ENCODE data around the gene PLCL1.

The PLCL1 gene

DNA sequence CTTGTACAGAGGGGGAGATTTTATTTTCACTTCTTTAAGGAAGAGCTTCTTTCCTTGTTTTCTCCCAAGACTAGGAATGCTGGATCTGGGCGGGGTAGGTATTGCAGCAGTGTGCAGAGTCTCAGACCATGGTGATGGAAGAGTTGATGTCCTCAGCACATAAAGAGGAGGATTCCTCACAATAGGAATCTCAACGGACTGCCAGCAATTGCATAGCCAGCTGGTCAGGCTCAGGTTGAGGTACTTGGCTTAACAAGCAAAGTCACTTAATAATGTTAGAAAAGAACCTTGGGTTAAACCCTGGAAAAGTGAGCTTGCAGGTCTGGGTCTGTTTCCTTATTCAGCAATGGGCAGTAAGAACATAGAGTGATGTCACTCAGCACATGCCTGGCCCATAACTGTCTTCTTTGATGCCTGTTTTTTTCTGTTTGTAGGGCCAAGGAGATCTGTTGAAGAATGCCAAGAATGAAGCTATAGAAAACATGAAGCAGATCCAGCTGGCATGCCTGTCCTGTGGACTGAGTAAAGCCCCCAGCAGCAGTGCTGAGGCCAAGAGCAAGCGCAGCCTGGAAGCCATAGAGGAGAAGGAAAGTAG lies 342.1 kb downstream of the PLCL1 start:
- no peak for DNase-seq (ENCODE audit: low read depth)
- no peak overlapping the region for H3K4me3 ChIP-seq (ENCODE audit: low read depth, low read length)
- TF ChIP-seq, protein P1, sequence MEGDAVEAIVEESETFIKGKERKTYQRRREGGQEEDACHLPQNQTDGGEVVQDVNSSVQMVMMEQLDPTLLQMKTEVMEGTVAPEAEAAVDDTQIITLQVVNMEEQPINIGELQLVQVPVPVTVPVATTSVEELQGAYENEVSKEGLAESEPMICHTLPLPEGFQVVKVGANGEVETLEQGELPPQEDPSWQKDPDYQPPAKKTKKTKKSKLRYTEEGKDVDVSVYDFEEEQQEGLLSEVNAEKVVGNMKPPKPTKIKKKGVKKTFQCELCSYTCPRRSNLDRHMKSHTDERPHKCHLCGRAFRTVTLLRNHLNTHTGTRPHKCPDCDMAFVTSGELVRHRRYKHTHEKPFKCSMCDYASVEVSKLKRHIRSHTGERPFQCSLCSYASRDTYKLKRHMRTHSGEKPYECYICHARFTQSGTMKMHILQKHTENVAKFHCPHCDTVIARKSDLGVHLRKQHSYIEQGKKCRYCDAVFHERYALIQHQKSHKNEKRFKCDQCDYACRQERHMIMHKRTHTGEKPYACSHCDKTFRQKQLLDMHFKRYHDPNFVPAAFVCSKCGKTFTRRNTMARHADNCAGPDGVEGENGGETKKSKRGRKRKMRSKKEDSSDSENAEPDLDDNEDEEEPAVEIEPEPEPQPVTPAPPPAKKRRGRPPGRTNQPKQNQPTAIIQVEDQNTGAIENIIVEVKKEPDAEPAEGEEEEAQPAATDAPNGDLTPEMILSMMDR (IDR thresholded peaks at IDR 0.05; ENCODE audit: control insufficient read depth, extremely low read depth, insufficient read depth) = no peak

DNA sequence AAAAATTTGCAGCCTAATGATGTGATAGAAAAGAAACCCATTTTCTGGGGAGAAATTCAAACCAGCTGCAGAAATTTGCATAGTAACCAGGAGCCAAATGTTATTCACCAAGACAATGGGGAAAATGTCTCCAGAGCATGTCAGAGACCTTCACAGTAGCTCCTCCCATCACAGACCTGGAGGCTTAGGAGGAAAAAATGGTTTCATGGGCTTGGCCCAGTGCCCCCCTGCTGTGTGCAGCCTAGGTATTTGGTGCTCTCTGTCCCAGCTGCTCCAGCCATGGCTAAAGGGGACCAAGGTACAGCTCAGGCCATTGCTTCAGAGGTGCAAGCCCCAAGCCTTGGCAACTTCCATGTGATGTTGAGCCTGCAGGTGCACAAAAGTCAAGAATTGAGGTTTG lies 352.9 kb downstream of the PLCL1 start:
- no peak for DNase-seq (ENCODE audit: low read depth)
- H3K4me3 ChIP-seq (ENCODE audit: low read depth, low read length) = no peak overlapping the region
- TF ChIP-seq, protein P1 (IDR thresholded peaks at IDR 0.05; ENCODE audit: control insufficient read depth, extremely low read depth, insufficient read depth) = no peak

DNA sequence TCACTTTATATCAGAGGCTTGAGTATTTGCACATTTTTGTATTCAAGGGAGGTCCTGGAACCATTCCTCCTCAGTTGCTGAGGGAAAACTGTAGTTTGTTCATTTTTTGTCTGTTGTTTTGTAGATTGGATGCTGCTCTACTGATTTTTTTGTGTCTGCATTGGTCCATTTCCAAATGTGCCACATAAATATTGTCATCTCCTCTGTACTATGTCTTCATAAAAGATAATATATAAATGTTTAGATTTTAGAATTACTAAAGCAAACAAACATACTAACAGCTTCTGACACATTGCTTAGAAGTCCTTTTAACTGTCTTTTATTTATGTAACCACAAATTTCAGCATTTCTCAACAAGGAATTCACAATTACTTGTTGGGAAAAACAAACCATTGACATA lies 356.8 kb downstream of the PLCL1 start:
- no peak for DNase-seq (ENCODE audit: low read depth)
- no peak overlapping the region for H3K4me3 ChIP-seq (ENCODE audit: low read depth, low read length)
- TF ChIP-seq, protein P1 (IDR thresholded peaks at IDR 0.05; ENCODE audit: control insufficient read depth, extremely low read depth, insufficient read depth) = no peak

DNA sequence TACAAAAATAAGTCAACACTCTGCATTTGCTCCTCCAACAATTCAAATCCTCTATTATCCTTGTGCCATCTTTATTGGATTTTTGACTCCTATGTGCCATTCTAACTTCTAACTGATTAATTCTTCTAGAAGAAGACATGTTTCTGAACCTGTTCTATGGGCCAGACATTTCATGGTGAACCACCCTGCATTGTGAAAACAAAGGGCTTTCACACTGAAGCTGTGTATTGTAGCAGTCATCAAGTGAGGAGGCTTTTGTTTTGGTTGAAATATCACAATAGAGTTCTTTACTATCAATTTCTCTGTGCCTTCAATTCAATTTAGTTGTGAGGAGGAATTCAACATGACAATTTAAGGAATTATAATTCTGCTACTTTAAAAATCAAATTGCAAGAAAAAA lies 357.9 kb downstream of the PLCL1 start:
- H3K4me3 ChIP-seq (ENCODE audit: low read depth, low read length) = no peak overlapping the region
- no peak for DNase-seq (ENCODE audit: low read depth)
- TF ChIP-seq, protein P1 (IDR thresholded peaks at IDR 0.05; ENCODE audit: control insufficient read depth, extremely low read depth, insufficient read depth) = no peak

DNA sequence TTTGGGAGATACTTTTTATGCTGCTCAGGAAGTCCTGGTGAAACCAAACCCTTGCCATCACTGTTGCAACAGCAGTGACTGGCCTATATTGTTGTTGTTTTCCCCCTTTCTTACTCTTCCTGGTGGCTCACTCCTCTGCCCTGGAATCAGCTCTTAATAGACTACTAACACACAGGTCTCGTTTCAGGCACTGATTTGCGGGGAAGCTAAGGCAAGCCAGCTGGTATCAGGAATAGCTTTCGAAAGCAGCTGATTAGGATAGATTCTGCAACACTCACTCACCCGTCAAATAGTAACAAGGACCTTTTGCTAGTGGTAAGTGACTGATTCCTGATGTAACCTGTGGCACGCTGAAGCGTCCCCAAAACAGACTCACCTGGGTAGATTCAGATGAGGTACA lies 360.4 kb downstream of the PLCL1 start:
- DNase-seq (ENCODE audit: low read depth) = no peak
- TF ChIP-seq, protein P1 (IDR thresholded peaks at IDR 0.05; ENCODE audit: control insufficient read depth, extremely low read depth, insufficient read depth) = no peak
- no peak overlapping the region for H3K4me3 ChIP-seq (ENCODE audit: low read depth, low read length)

DNA sequence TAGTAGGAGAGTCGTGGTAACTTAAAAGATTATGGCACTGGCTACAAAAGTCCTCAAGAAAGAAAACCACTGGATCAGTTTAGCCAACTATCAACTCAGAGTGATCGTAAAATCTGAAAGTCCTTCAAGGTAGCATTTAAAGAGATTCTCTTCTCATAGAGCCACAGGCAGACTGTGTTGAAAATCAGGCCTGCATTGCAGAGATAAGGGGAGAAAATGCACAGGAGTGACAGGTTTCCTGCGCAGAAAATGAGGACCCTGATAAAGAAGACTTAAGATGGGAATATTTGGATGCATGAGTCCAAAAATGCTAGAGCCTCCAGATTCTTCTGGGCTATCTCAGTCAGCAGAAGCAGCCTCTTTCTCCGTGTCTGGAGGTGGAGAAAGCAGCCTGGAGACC lies 360.9 kb downstream of the PLCL1 start:
- TF ChIP-seq, protein P1 (IDR thresholded peaks at IDR 0.05; ENCODE audit: control insufficient read depth, extremely low read depth, insufficient read depth) = no peak
- DNase-seq (ENCODE audit: low read depth) = no peak
- no peak overlapping the region for H3K4me3 ChIP-seq (ENCODE audit: low read depth, low read length)

DNA sequence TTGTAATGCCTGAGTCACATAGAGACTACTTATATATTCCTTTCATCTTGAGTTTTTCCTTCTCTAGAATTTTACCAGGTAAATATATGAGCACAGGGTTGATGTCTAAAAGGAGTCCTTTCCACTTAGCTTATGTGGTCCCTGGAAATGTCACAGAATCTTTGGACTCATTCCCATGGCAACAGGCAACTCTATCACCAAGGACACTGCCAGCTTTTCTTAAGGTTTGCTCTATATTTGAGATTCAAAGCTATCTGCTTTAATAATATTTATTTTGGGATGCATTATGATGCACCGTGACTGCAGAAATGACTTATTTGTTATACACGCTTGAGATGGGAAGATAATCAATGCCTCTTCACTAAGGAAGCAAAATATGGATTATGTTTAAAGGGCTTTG lies 363.0 kb downstream of the PLCL1 start:
- DNase-seq (ENCODE audit: low read depth) = no peak
- TF ChIP-seq, protein P1 (IDR thresholded peaks at IDR 0.05; ENCODE audit: control insufficient read depth, extremely low read depth, insufficient read depth) = no peak
- H3K4me3 ChIP-seq (ENCODE audit: low read depth, low read length) = no peak overlapping the region
